ENCODE data around the gene LMAN2.
"Not testable (repeated sequence)": the region's sequence is repeated elsewhere in the genome, so short reads cannot be mapped to it uniquely, and the experiment has no call there.

LMAN2 gene

GRCh38 chr5:177377851-177378776 is 26.6 kb upstream of the LMAN2 start:
- Histone ChIP-seq H3K4me3 (ENCODE audit: low read depth in 1 of 2, low read length in 2 of 2) (no peak overlapping the region), H3K4me1 (ENCODE audit: insufficient read depth, low read length) (no peaks in the 10 kb centered on the region), H3K27ac (ENCODE audit: low read depth, low read length) (no peak overlapping the region), H3K9ac (ENCODE audit: low read length) (no peak overlapping the region), H3K9me3 (ENCODE audit: low read length) (no peaks in the 10 kb centered on the region), H3K36me3 (ENCODE audit: insufficient read depth, low read length) (no peaks in the 10 kb centered on the region), H3K27me3 (ENCODE audit: control insufficient read depth in 1 of 2, insufficient read depth in 2 of 2, low read length in 2 of 2) (no peaks in the 10 kb centered on the region)

GRCh38 chr5:177376107-177376506 is 24.6 kb upstream of the LMAN2 start:
- Histone ChIP-seq H3K36me3 (ENCODE audit: insufficient read depth, low read length) (no peaks in the 10 kb centered on the region), H3K4me3 (ENCODE audit: low read depth in 1 of 2, low read length in 2 of 2) (no peak overlapping the region), H3K9me3 (ENCODE audit: low read length) (no peaks in the 10 kb centered on the region), H3K4me1 (ENCODE audit: insufficient read depth, low read length) (peaks cover 5% of the 10 kb centered on the region), H3K27me3 (ENCODE audit: control insufficient read depth in 1 of 2, insufficient read depth in 2 of 2, low read length in 2 of 2) (no peaks in the 10 kb centered on the region), H3K27ac (ENCODE audit: low read depth, low read length) (no peak overlapping the region), H3K9ac (ENCODE audit: low read length) (no peak overlapping the region)

- not testable (repeated sequence) for H3K36me3 ChIP-seq (ENCODE audit: insufficient read depth, low read length); H3K4me3 ChIP-seq (ENCODE audit: low read depth in 1 of 2, low read length in 2 of 2); H3K27me3 ChIP-seq (ENCODE audit: control insufficient read depth in 1 of 2, insufficient read depth in 2 of 2, low read length in 2 of 2); H3K9me3 ChIP-seq (ENCODE audit: low read length); H3K9ac ChIP-seq (ENCODE audit: low read length); H3K4me1 ChIP-seq (ENCODE audit: insufficient read depth, low read length); H3K27ac ChIP-seq (ENCODE audit: low read depth, low read length)
These were observed 24.0 kb upstream of the LMAN2 start for GRCh38 chr5:177375516-177375915.

DNA sequence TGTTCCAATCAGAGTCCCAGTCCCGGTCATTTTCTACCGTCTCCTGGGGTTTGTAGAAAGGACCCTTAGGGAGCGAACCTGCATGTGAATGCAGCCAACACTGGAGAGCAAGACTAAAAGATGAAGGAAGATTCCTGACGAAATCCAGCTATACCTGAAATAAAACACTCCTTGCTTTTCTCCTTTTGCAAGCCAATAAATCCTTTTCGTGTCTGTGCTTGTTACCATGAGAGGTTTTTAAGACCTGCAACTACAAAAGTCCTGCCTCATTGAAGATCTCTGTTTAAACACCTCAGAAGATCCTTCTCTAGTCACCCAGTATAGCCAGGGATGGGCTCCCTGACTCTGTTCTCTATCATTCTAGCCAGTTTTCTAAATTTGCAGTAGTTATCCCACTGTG is 22.7 kb upstream of the LMAN2 start:
- H3K36me3 ChIP-seq (ENCODE audit: insufficient read depth, low read length) = no peaks in the 10 kb centered on the region
- H3K4me1 ChIP-seq (ENCODE audit: insufficient read depth, low read length) = peaks cover 6% of the 10 kb centered on the region
- no peak overlapping the region for H3K4me3 ChIP-seq (ENCODE audit: low read depth in 1 of 2, low read length in 2 of 2)
- no peak overlapping the region for H3K27ac ChIP-seq (ENCODE audit: low read depth, low read length)
- no peaks in the 10 kb centered on the region for H3K27me3 ChIP-seq (ENCODE audit: control insufficient read depth in 1 of 2, insufficient read depth in 2 of 2, low read length in 2 of 2)
- H3K9me3 ChIP-seq (ENCODE audit: low read length) = no peaks in the 10 kb centered on the region
- H3K9ac ChIP-seq (ENCODE audit: low read length) = no peak overlapping the region

DNA sequence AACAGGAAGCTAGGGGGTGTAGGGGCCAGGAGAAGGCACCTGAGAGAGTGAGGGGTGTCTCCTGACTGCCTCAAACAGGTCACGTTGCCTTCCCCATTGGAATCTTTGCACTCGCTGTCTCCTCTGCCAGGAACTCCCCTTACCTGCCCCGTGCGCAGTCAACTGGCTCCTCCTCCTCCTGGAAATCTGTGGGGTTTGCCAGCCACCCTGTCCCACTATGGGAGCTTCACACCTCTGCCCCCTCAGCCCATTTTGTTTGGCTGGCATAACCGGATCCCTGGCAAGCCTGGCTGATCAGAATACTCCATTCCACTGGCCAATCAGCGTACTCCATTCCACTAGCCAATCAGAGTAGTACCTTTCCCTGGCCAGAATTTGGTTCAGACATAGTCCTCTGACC is 22.3 kb upstream of the LMAN2 start:
- H3K27ac ChIP-seq (ENCODE audit: low read depth, low read length) = no peak overlapping the region
- H3K9me3 ChIP-seq (ENCODE audit: low read length) = no peaks in the 10 kb centered on the region
- H3K36me3 ChIP-seq (ENCODE audit: insufficient read depth, low read length) = no peaks in the 10 kb centered on the region
- no peak overlapping the region for H3K4me3 ChIP-seq (ENCODE audit: low read depth in 1 of 2, low read length in 2 of 2)
- H3K4me1 ChIP-seq (ENCODE audit: insufficient read depth, low read length) = peaks cover 6% of the 10 kb centered on the region
- no peaks in the 10 kb centered on the region for H3K27me3 ChIP-seq (ENCODE audit: control insufficient read depth in 1 of 2, insufficient read depth in 2 of 2, low read length in 2 of 2)
- no peak overlapping the region for H3K9ac ChIP-seq (ENCODE audit: low read length)

DNA sequence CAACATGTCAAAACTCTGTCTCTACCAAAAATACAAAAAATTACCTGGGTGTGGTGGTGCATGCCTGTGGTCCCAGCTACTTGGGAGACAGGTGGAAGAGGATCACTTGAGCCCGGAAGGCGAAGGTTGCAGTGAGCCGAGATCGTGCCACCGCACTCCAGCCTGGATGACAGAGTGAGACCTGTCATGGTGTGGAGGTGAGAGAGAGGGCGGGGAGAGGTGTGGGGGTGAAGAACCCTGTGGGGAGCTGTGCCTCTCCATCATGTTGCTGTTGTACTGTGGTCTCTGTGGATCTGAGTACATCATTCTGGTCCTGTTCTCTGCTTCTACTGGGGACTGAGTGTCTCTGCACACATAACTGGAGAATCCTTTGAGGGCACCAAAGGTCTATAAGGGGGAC is 21.4 kb upstream of the LMAN2 start:
- no peaks in the 10 kb centered on the region for H3K36me3 ChIP-seq (ENCODE audit: insufficient read depth, low read length)
- peaks cover 6% of the 10 kb centered on the region for H3K4me1 ChIP-seq (ENCODE audit: insufficient read depth, low read length)
- no peak overlapping the region for H3K9ac ChIP-seq (ENCODE audit: low read length)
- H3K27me3 ChIP-seq (ENCODE audit: control insufficient read depth in 1 of 2, insufficient read depth in 2 of 2, low read length in 2 of 2) = no peaks in the 10 kb centered on the region
- H3K27ac ChIP-seq (ENCODE audit: low read depth, low read length) = no peak overlapping the region
- H3K4me3 ChIP-seq (ENCODE audit: low read depth in 1 of 2, low read length in 2 of 2) = no peak overlapping the region
- H3K9me3 ChIP-seq (ENCODE audit: low read length) = no peaks in the 10 kb centered on the region

DNA sequence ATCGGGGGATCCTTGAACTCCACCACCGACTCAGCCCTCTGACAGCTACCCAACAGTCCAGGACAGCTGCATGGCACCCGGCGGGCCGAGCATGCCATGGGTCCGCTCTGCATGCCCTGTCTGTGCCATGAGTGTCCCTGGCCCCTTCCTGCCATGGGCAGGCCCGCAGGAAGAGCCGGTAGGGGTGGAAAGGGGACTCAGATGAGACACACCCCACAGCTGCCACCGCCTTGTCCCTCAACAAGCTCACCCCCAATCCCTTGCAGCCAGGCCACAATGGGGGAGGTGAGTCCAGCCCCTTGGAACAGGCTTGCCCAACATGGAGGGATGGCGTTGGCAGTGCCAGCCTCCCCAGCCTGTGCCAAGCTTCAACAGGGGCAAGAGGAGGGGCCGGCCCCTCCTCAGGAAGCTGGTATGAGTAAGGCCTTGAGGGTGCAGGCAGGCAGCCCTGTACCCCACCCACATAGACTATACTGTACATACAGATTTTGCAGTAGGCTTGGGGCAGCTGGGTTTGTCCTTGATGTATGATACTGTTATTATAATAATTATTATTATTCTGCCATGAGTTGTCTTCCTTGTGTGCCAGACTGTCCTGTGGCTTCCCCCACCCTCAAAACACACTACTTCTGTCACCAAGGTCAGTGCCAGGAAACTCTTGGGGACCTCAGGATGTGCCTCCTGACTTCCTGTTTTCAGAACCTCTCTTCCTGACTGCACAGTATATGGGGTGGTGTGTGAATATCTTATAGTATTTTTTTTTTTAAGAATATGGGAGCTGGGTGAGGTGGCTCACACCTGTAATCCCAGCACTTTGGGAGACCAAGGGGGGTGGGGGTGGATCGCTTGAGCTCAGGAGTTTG is 20.8 kb upstream of the LMAN2 start:
- Histone ChIP-seq H3K9me3 (ENCODE audit: low read length) (no peaks in the 10 kb centered on the region), H3K4me3 (ENCODE audit: low read depth in 1 of 2, low read length in 2 of 2) (no peak overlapping the region), H3K9ac (ENCODE audit: low read length) (no peak overlapping the region), H3K4me1 (ENCODE audit: insufficient read depth, low read length) (peaks cover 13% of the 10 kb centered on the region), H3K27ac (ENCODE audit: low read depth, low read length) (no peak overlapping the region), H3K27me3 (ENCODE audit: control insufficient read depth in 1 of 2, insufficient read depth in 2 of 2, low read length in 2 of 2) (no peaks in the 10 kb centered on the region), H3K36me3 (ENCODE audit: insufficient read depth, low read length) (no peaks in the 10 kb centered on the region)

- peaks cover 16% of the 10 kb centered on the region for H3K4me1 ChIP-seq (ENCODE audit: insufficient read depth, low read length)
- no peak overlapping the region for H3K27ac ChIP-seq (ENCODE audit: low read depth, low read length)
These were observed 19.9 kb upstream of the LMAN2 start for GRCh38 chr5:177371120-177372033.

DNA sequence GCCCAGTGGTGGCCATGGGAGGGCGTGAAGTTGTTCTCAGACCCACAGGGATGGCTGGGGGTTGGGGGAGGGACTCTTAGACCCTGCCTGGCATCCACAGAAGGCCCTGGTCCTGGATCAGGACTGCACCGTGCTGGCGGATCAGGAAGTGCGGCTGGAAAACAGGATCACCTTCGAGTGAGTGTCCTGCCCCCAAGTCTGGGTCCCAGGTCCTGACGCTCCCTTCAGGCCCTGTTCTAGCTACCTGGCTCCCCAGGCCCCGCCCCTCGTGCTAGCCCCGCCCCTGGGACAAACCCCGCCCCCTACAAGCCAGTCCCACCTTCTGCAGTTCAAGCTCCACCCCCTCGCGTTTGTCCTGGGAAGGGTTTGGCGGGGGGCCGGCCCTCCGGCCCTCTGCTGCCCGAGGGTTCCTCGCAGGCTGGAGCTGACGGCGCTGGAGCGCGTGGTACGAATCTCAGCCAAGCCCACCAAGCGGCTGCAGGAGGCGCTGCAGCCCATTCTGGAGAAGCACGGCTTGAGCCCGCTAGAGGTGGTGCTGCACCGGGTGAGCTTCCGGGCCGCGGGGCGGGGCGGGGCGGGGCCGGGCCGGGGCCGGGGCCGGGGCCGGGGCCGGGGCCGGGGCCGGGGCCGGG is 19.1 kb upstream of the LMAN2 start:
- Histone ChIP-seq H3K9ac (ENCODE audit: low read length) (no peak overlapping the region), H3K4me1 (ENCODE audit: insufficient read depth, low read length) (peaks cover 23% of the 10 kb centered on the region), H3K27me3 (ENCODE audit: control insufficient read depth in 1 of 2, insufficient read depth in 2 of 2, low read length in 2 of 2) (no peaks in the 10 kb centered on the region), H3K4me3 (ENCODE audit: low read depth in 1 of 2, low read length in 2 of 2) (no peak overlapping the region), H3K36me3 (ENCODE audit: insufficient read depth, low read length) (no peaks in the 10 kb centered on the region), H3K27ac (ENCODE audit: low read depth, low read length) (no peak overlapping the region), H3K9me3 (ENCODE audit: low read length) (no peaks in the 10 kb centered on the region)

More at GRCh38 chr5:177371120-177372033, 19.9 kb upstream of the LMAN2 start:
- H3K9me3 ChIP-seq (ENCODE audit: low read length) = no peaks in the 10 kb centered on the region
- no peaks in the 10 kb centered on the region for H3K27me3 ChIP-seq (ENCODE audit: control insufficient read depth in 1 of 2, insufficient read depth in 2 of 2, low read length in 2 of 2)
- H3K4me3 ChIP-seq (ENCODE audit: low read depth in 1 of 2, low read length in 2 of 2) = peak overlapping the region; percentile 11 to 43
- no peak overlapping the region for H3K9ac ChIP-seq (ENCODE audit: low read length)
- no peaks in the 10 kb centered on the region for H3K36me3 ChIP-seq (ENCODE audit: insufficient read depth, low read length)

DNA sequence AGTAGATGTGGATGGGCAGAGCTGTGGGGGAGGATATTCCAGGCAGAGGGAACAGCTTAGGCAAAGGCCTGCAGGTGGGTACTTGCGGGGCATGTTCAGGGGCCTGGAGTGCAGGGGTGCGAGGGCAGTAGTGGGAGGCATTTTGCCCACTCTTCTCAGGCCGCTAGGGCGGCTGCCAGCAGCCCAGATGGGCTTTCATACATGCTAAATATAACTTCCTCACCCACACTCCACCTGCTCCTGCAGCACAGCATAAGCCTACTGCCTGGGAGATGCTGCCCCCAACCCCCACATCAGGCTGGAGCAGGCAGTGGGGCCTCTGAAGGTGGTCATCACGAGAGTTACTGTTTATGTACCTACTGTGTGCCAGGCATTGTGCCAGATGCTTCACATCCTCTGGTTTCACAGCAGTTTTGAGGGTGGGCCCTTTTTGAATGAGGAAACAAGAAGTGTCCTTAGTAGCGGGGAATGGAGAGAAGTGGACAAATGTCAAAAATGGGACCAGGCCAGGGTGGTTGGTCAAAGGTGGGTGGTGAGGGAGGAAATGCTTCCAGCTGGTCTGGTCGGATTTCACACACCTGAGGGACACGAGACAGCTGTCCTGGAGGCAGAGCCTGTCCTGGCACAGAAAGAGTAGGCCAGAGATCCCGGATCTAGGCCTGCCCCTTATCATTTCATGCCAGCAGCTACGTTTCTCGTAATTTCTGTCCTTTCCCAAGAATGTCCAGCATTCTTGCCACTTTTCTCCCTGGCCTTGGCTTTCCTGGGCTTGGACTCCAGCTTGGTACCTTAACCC is 18.4 kb upstream of the LMAN2 start:
- Histone ChIP-seq H3K4me1 (ENCODE audit: insufficient read depth, low read length) (peaks cover 25% of the 10 kb centered on the region), H3K36me3 (ENCODE audit: insufficient read depth, low read length) (no peaks in the 10 kb centered on the region), H3K4me3 (ENCODE audit: low read depth in 1 of 2, low read length in 2 of 2) (no peak overlapping the region), H3K9me3 (ENCODE audit: low read length) (no peaks in the 10 kb centered on the region), H3K9ac (ENCODE audit: low read length) (no peak overlapping the region), H3K27me3 (ENCODE audit: control insufficient read depth in 1 of 2, insufficient read depth in 2 of 2, low read length in 2 of 2) (no peaks in the 10 kb centered on the region), H3K27ac (ENCODE audit: low read depth, low read length) (no peak overlapping the region)
